ENCODE data around the gene ASIC1.

GRCh38 chr12:50072198-50072907 is 15.0 kb downstream of the ASIC1 start:
- TF ChIP-seq CTCF (IDR thresholded peaks at IDR 0.05; ENCODE audit: insufficient read depth, low read length, poor library complexity, severe bottlenecking) (no peak), EZH2phosphoT487 (conservative IDR thresholded peaks at IDR 0.05; ENCODE audit: low read length) (no peak)

Measured in SU-DHL-6 (cell line).